Small intestine (tissue), 7 donors: ENCODE data around the gene CDH22. TPM values are rescaled to one million over a fixed set of nuclear protein-coding genes. Genes with fewer than 3 reads are reported as not detected.

Experiments used
- DNase-seq, 2 donors: peaks; one replicate each; pipeline versions ENCODE4 v3.0.0 to v3.0.0-alpha.2; 2013
- FAIRE-seq: peaks from 2 replicates; lab custom pipeline; 2012; peaks lifted over from hg19 to GRCh38; lab: Jason Lieb, UNC
- H3K27ac ChIP-seq, 3 donors: one replicate each; pipeline ENCODE4 v1.5.1; 2013; ENCODE audit warnings: low read length in 2 of 3, mild to moderate bottlenecking in 2 of 3, control low read depth in 1 of 3, inconsistent platforms in 1 of 3, low read depth in 1 of 3, moderate library complexity in 1 of 3
- H3K27me3 ChIP-seq, 3 donors: one replicate each; pipeline ENCODE4 v1.6.1; 2013; ENCODE audit warnings: low read length in 3 of 3, inconsistent platforms in 1 of 3; ENCODE audit not compliant: control insufficient read depth in 3 of 3, insufficient read depth in 3 of 3
- H3K36me3 ChIP-seq, 3 donors: one replicate each; pipeline ENCODE4 v1.6.1; 2013; ENCODE audit warnings: low read length in 3 of 3, inconsistent platforms in 1 of 3, low read depth in 1 of 3, mild to moderate bottlenecking in 1 of 3, moderate library complexity in 1 of 3; ENCODE audit not compliant: control insufficient read depth in 3 of 3, insufficient read depth in 2 of 3
- H3K4me1 ChIP-seq, 3 donors: one replicate each; pipeline ENCODE4 v1.6.1; 2013; ENCODE audit warnings: low read length in 2 of 3, inconsistent platforms in 1 of 3, low read depth in 1 of 3, mild to moderate bottlenecking in 1 of 3, moderate library complexity in 1 of 3; ENCODE audit not compliant: control insufficient read depth in 3 of 3, insufficient read depth in 2 of 3
- H3K4me3 ChIP-seq, 3 donors: one replicate each; pipeline ENCODE4 v1.5.1; 2013; ENCODE audit warnings: low read length in 3 of 3, control low read depth in 1 of 3, inconsistent platforms in 1 of 3, low read depth in 1 of 3, mild to moderate bottlenecking in 1 of 3, moderate library complexity in 1 of 3
- H3K9me3 ChIP-seq, 2 donors: one replicate each; pipeline ENCODE4 v1.6.1; 2013; ENCODE audit warnings: low read depth in 1 of 2, low read length in 1 of 2; ENCODE audit not compliant: control insufficient read depth in 2 of 2, insufficient read depth in 1 of 2
- WGBS, 3 donors: extraction: QIAGEN DNeasy Blood & Tissue Kit; methylation state at CpG; one replicate each; pipeline ENCODE4 v1.1.7; 2013; 5-methylcytosine and 5-hydroxymethylcytosine counted together
- polyA plus RNA-seq, 4 donors: library from polyadenylated mRNA; stranded (reverse) in 3 of 4; unstranded in 1 of 4; fragments of 200-250 nt in 3 of 4; fragments of 120-200 nt in 1 of 4; gene quantifications; one replicate each; pipeline versions ENCODE4 v1.2.1 to v1.2.3, GENCODE V29; 2013
- donor health status: healthy with polysubstance abuse.
- donor health status: control.
- donor health status: control.
- donor health status: Bipolar disorder and iron deficiency.
- donor health status: healthy.

CDH22 gene
- polyA plus RNA-seq, 4 donors: 0.03 to 0.84 TPM; not detected in 2

GRCh38 chr20:46191611-46192010, 116.7 kb downstream of the CDH22 start:
- Histone ChIP-seq H3K9me3 (no peaks in the 10 kb centered on the region), H3K27me3 (peaks cover 0 to 2% (median 0%) of the 10 kb centered on the region in 3 donors), H3K4me1 (no peaks in the 10 kb centered on the region), H3K4me3 (no peak overlapping the region), H3K36me3 (no peaks in the 10 kb centered on the region), H3K27ac (no peak overlapping the region)
- FAIRE-seq: no peak
- no peak for DNase-seq
- WGBS, 3 donors: 18 to 48% (median 20%) methylated on average over 3 of the region's 3 CpGs

- 58 to 72% (median 70%) methylated on average over 4 of the region's 4 CpGs for WGBS, 3 donors
- no peaks in the 10 kb centered on the region for H3K36me3 ChIP-seq
- FAIRE-seq (no peak), DNase-seq (no peak)
- H3K4me1 ChIP-seq: no peaks in the 10 kb centered on the region
- no peak overlapping the region for H3K4me3 ChIP-seq
- H3K27me3 ChIP-seq: peaks cover 0 to 2% (median 0%) of the 10 kb centered on the region in 3 donors
- no peaks in the 10 kb centered on the region for H3K9me3 ChIP-seq
- no peak overlapping the region for H3K27ac ChIP-seq
Measured at GRCh38 chr20:46191168-46191540, 117.1 kb downstream of the CDH22 start.

- WGBS, 3 donors: 59 to 68% (median 64%) methylated on average over 9 of the region's 9 CpGs
- H3K27ac ChIP-seq: no peak overlapping the region
- H3K4me1 ChIP-seq: no peaks in the 10 kb centered on the region
- H3K9me3 ChIP-seq: no peaks in the 10 kb centered on the region
- H3K27me3 ChIP-seq: peaks cover 0 to 2% (median 0%) of the 10 kb centered on the region in 3 donors
- H3K4me3 ChIP-seq: no peak overlapping the region
- DNase-seq (no peak), FAIRE-seq (no peak)
- H3K36me3 ChIP-seq: no peaks in the 10 kb centered on the region
Measured at GRCh38 chr20:46190478-46191167, 117.7 kb downstream of the CDH22 start.

- DNase-seq: no peak
- Histone ChIP-seq H3K4me3 (no peak overlapping the region), H3K9me3 (no peaks in the 10 kb centered on the region), H3K27ac (no peak overlapping the region), H3K27me3 (no peaks in the 10 kb centered on the region), H3K36me3 (no peaks in the 10 kb centered on the region), H3K4me1 (no peaks in the 10 kb centered on the region)
- WGBS, 3 donors: 26 to 32% (median 31%) methylated on average over 17 to 18 of the region's 18 CpGs
- FAIRE-seq: no peak
Measured at GRCh38 chr20:46188866-46189541, 119.3 kb downstream of the CDH22 start.

GRCh38 chr20:46186210-46186609, 122.1 kb downstream of the CDH22 start:
- Histone ChIP-seq H3K36me3 (no peaks in the 10 kb centered on the region), H3K27ac (no peak overlapping the region), H3K4me3 (no peak overlapping the region), H3K27me3 (peaks cover 0 to 5% (median 1%) of the 10 kb centered on the region in 3 donors), H3K4me1 (no peaks in the 10 kb centered on the region), H3K9me3 (no peaks in the 10 kb centered on the region)
- 61 to 73% (median 68%) methylated on average over 5 of the region's 5 CpGs for WGBS, 3 donors
- DNase-seq (no peak), FAIRE-seq (no peak)

- 73 to 82% (median 78%) methylated on average over 3 of the region's 3 CpGs for WGBS, 3 donors
- DNase-seq (no peak), FAIRE-seq (no peak)
- Histone ChIP-seq H3K36me3 (no peaks in the 10 kb centered on the region), H3K9me3 (no peaks in the 10 kb centered on the region), H3K4me1 (no peaks in the 10 kb centered on the region), H3K27ac (no peak overlapping the region), H3K27me3 (peaks cover 0 to 5% (median 2%) of the 10 kb centered on the region in 3 donors), H3K4me3 (no peak overlapping the region)
Measured at GRCh38 chr20:46185353-46185752, 122.9 kb downstream of the CDH22 start.

- DNase-seq: no peak
- no peaks in the 10 kb centered on the region for H3K4me1 ChIP-seq
- H3K27me3 ChIP-seq: peaks cover 0 to 6% (median 5%) of the 10 kb centered on the region in 3 donors
- no peaks in the 10 kb centered on the region for H3K36me3 ChIP-seq
- whole genome bisulfite sequencing, 3 donors: 65 to 82% (median 73%) methylated on average over 5 of the region's 5 CpGs
- FAIRE-seq: no peak
- H3K4me3 ChIP-seq: no peak overlapping the region
- H3K27ac ChIP-seq: no peak overlapping the region
- H3K9me3 ChIP-seq: no peaks in the 10 kb centered on the region
Measured at GRCh38 chr20:46183768-46184167, 124.5 kb downstream of the CDH22 start.

- H3K36me3 ChIP-seq: no peaks in the 10 kb centered on the region
- no peak overlapping the region for H3K27ac ChIP-seq
- H3K4me3 ChIP-seq: no peak overlapping the region
- no peak for FAIRE-seq
- no peak for DNase-seq
- no peaks in the 10 kb centered on the region for H3K4me1 ChIP-seq
- H3K9me3 ChIP-seq: no peaks in the 10 kb centered on the region
- peaks cover 0 to 8% (median 5%) of the 10 kb centered on the region in 3 donors for H3K27me3 ChIP-seq
- 54 to 60% (median 56%) methylated on average over 13 of the region's 13 CpGs for WGBS, 3 donors
Measured at GRCh38 chr20:46182276-46183200, 125.8 kb downstream of the CDH22 start.
